Measurements from ENCODE around the gene OR2V1. TPM values are rescaled to one million over a fixed set of nuclear protein-coding genes. Genes with fewer than 3 reads are reported as not detected.
"Not testable (repeated sequence)": the region's sequence is repeated elsewhere in the genome, so short reads cannot be mapped to it uniquely, and the experiment has no call there.

The OR2V1 gene
- not detected in 2 replicates for total RNA-seq
- not detected in 2 replicates for polyA plus RNA-seq

- DNase-seq (ENCODE audit: low read depth in 1 of 2, low spot score in 1 of 2), result no peak
- H3K27me3 ChIP-seq, result no peaks in the 10 kb centered on the region
- H3K4me1 ChIP-seq (ENCODE audit: low read depth), result no peaks in the 10 kb centered on the region
- no peak for TF ChIP-seq CTCF (IDR thresholded peaks at IDR 0.05; ENCODE audit: low read depth, low read length)
- no peaks in the 10 kb centered on the region for H3K36me3 ChIP-seq
- H3K9me3 ChIP-seq (ENCODE audit: low read depth), result no peaks in the 10 kb centered on the region
- H3K27ac ChIP-seq, result no peak within 1 kb of the TSS
- H3K4me3 ChIP-seq, result no peak within 1 kb of the TSS
These were observed at the start of gene OR2V1 for GRCh38 chr5:181130832-181131496. Gene OR2V1, minus strand, starts transcription at chr5:181131169. Its CDS starts 5,865 bp downstream, at chr5:181125304.

GRCh38 chr5:181177559-181177958, 46.6 kb upstream of the OR2V1 start:
- H3K4me1 ChIP-seq (ENCODE audit: low read depth); H3K27ac ChIP-seq; H3K4me3 ChIP-seq; H3K36me3 ChIP-seq; DNase-seq (ENCODE audit: low read depth in 1 of 2, low spot score in 1 of 2); H3K9me3 ChIP-seq (ENCODE audit: low read depth): not testable (repeated sequence)
- H3K27me3 ChIP-seq, result peaks cover 32% of the 10 kb centered on the region

GRCh38 chr5:181176254-181176952, 45.4 kb upstream of the OR2V1 start:
- no peak for DNase-seq (ENCODE audit: low read depth in 1 of 2, low spot score in 1 of 2)
- no peak overlapping the region for H3K4me3 ChIP-seq
- peaks cover 43% of the 10 kb centered on the region for H3K27me3 ChIP-seq
- no peaks in the 10 kb centered on the region for H3K4me1 ChIP-seq (ENCODE audit: low read depth)
- H3K9me3 ChIP-seq (ENCODE audit: low read depth), result no peaks in the 10 kb centered on the region
- no peak overlapping the region for H3K27ac ChIP-seq
- no peaks in the 10 kb centered on the region for H3K36me3 ChIP-seq
- TF ChIP-seq CTCF (IDR thresholded peaks at IDR 0.05; ENCODE audit: low read depth, low read length), result no peak

GRCh38 chr5:181173420-181174342, 42.7 kb upstream of the OR2V1 start:
- Histone ChIP-seq H3K9me3 (ENCODE audit: low read depth) (no peaks in the 10 kb centered on the region), H3K4me3 (no peak overlapping the region), H3K27me3 (peaks cover 70% of the 10 kb centered on the region), H3K4me1 (ENCODE audit: low read depth) (peaks cover 4% of the 10 kb centered on the region), H3K36me3 (no peaks in the 10 kb centered on the region), H3K27ac (no peak overlapping the region)
- peak in 1 of 2 donors; percentile 35 for DNase-seq (ENCODE audit: low read depth in 1 of 2, low spot score in 1 of 2)
- no peak for TF ChIP-seq CTCF (IDR thresholded peaks at IDR 0.05; ENCODE audit: low read depth, low read length)

GRCh38 chr5:181173027-181173419, 42.1 kb upstream of the OR2V1 start:
- H3K36me3 ChIP-seq, result no peaks in the 10 kb centered on the region
- H3K27me3 ChIP-seq, result peaks cover 77% of the 10 kb centered on the region
- no peak overlapping the region for H3K27ac ChIP-seq
- TF ChIP-seq CTCF (IDR thresholded peaks at IDR 0.05; ENCODE audit: low read depth, low read length), result no peak
- no peak for DNase-seq (ENCODE audit: low read depth in 1 of 2, low spot score in 1 of 2)
- H3K4me1 ChIP-seq (ENCODE audit: low read depth), result peaks cover 4% of the 10 kb centered on the region
- no peak overlapping the region for H3K4me3 ChIP-seq
- no peaks in the 10 kb centered on the region for H3K9me3 ChIP-seq (ENCODE audit: low read depth)
